ENCODE data around the gene MRPL20.

MRPL20 gene

DNA sequence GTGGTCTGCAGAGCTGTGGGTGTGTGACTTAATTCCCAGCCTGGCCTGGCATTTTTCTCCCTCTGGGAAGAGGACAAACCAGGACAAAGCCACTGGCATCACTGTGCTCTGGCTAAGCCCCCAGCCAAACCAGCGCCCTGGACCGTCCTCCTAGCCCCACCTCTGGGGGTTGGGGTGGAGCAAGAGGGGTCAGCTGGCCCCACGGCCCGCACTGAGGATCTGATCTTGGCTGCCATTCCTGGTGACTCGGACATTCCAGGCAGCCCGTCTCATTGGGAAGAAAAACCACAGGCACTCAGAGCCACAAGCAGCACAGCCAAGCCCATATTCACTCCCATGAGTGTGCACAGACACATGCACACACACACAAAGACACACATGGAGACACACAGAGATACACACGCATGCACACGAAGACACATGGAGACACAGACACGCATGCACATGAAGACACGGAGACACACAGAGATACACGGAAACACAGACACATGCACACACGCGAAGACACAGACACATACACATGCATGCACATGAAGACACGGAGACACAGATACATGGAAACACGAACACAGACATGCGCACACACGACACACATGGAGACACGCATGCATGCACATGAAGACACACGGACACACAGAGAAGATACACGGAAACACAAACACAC, 46.5 kb downstream of the MRPL20 start:
- H3K4me1 ChIP-seq (ENCODE audit: control insufficient read depth, low read length): no peaks in the 10 kb centered on the region
- H3K27me3 ChIP-seq (ENCODE audit: control insufficient read depth, low read length): peaks cover 12% of the 10 kb centered on the region
- H3K9me2 ChIP-seq (replicated peaks; ENCODE audit: control insufficient read depth, low read length): no peaks in the 10 kb centered on the region
- H3K79me2 ChIP-seq (ENCODE audit: control insufficient read depth, low read length): no peaks in the 10 kb centered on the region
- no peaks in the 10 kb centered on the region for H4K20me1 ChIP-seq (ENCODE audit: control insufficient read depth, insufficient read depth, low read depth, low read length)
- no peaks in the 10 kb centered on the region for H3K36me3 ChIP-seq (ENCODE audit: control insufficient read depth, low read length)
- no peak overlapping the region for H3K27ac ChIP-seq (ENCODE audit: low read depth, low read length)
- no peak overlapping the region for H3K4me2 ChIP-seq (ENCODE audit: low read length)
- H3K9me3 ChIP-seq (ENCODE audit: control insufficient read depth, insufficient read depth, low read length): no peaks in the 10 kb centered on the region
- H3F3A ChIP-seq (ENCODE audit: control insufficient read depth, insufficient read depth): no peaks in the 10 kb centered on the region
- no peak for TF ChIP-seq EZH2phosphoT487 (IDR thresholded peaks at IDR 0.05; ENCODE audit: borderline replicate concordance, low read length)
- TF ChIP-seq CTCF (IDR thresholded peaks at IDR 0.05; ENCODE audit: low read depth, low read length, poor library complexity, severe bottlenecking): no peak
- H3K4me3 ChIP-seq (ENCODE audit: low read length): no peak overlapping the region

GRCh38 chr1:1359664-1360468, 47.2 kb downstream of the MRPL20 start:
- Histone ChIP-seq H3F3A (ENCODE audit: control insufficient read depth, insufficient read depth) (no peaks in the 10 kb centered on the region), H4K20me1 (ENCODE audit: control insufficient read depth, insufficient read depth, low read depth, low read length) (no peaks in the 10 kb centered on the region), H3K79me2 (ENCODE audit: control insufficient read depth, low read length) (no peaks in the 10 kb centered on the region), H3K9me2 (replicated peaks; ENCODE audit: control insufficient read depth, low read length) (no peaks in the 10 kb centered on the region), H3K4me2 (ENCODE audit: low read length) (no peak overlapping the region), H3K9me3 (ENCODE audit: control insufficient read depth, insufficient read depth, low read length) (no peaks in the 10 kb centered on the region), H3K4me3 (ENCODE audit: low read length) (no peak overlapping the region), H3K27me3 (ENCODE audit: control insufficient read depth, low read length) (peaks cover 12% of the 10 kb centered on the region), H3K27ac (ENCODE audit: low read depth, low read length) (no peak overlapping the region), H3K4me1 (ENCODE audit: control insufficient read depth, low read length) (no peaks in the 10 kb centered on the region), H3K36me3 (ENCODE audit: control insufficient read depth, low read length) (no peaks in the 10 kb centered on the region)
- TF ChIP-seq EZH2phosphoT487 (IDR thresholded peaks at IDR 0.05; ENCODE audit: borderline replicate concordance, low read length) (no peak), CTCF (IDR thresholded peaks at IDR 0.05; ENCODE audit: low read depth, low read length, poor library complexity, severe bottlenecking) (no peak)

GRCh38 chr1:1359308-1359663, 47.8 kb downstream of the MRPL20 start:
- no peaks in the 10 kb centered on the region for H3K9me3 ChIP-seq (ENCODE audit: control insufficient read depth, insufficient read depth, low read length)
- no peak overlapping the region for H3K4me2 ChIP-seq (ENCODE audit: low read length)
- H3K79me2 ChIP-seq (ENCODE audit: control insufficient read depth, low read length): no peaks in the 10 kb centered on the region
- H4K20me1 ChIP-seq (ENCODE audit: control insufficient read depth, insufficient read depth, low read depth, low read length): no peaks in the 10 kb centered on the region
- no peak overlapping the region for H3K4me3 ChIP-seq (ENCODE audit: low read length)
- no peak overlapping the region for H3K27ac ChIP-seq (ENCODE audit: low read depth, low read length)
- TF ChIP-seq CTCF (IDR thresholded peaks at IDR 0.05; ENCODE audit: low read depth, low read length, poor library complexity, severe bottlenecking): no peak
- no peak for TF ChIP-seq EZH2phosphoT487 (IDR thresholded peaks at IDR 0.05; ENCODE audit: borderline replicate concordance, low read length)
- peaks cover 13% of the 10 kb centered on the region for H3K27me3 ChIP-seq (ENCODE audit: control insufficient read depth, low read length)
- no peaks in the 10 kb centered on the region for H3K9me2 ChIP-seq (replicated peaks; ENCODE audit: control insufficient read depth, low read length)
- H3K4me1 ChIP-seq (ENCODE audit: control insufficient read depth, low read length): no peaks in the 10 kb centered on the region
- H3K36me3 ChIP-seq (ENCODE audit: control insufficient read depth, low read length): no peaks in the 10 kb centered on the region
- H3F3A ChIP-seq (ENCODE audit: control insufficient read depth, insufficient read depth): no peaks in the 10 kb centered on the region
